GM10248 (cell line): ENCODE data around the gene URAD.

Source experiments
- CTCF ChIA-PET: fragments of 300-600 bp; sonication (Branson Sonifier 250); formaldehyde crosslinking; extraction: SDS; loops from one replicate; lab custom pipeline; 2021; ENCODE audit warnings: antibody characterized with exemption; lab: Yijun Ruan, JAX
- POLR2A ChIA-PET: fragments of 350-650 bp; sonication (Branson Sonifier 250); formaldehyde crosslinking; extraction: SDS; loops from one replicate; lab custom pipeline; 2020; ENCODE audit warnings: antibody characterized with exemption; lab: Yijun Ruan, JAX
- DNase-seq: peaks from one replicate; pipeline ENCODE4 v3.0.0; 2012; ENCODE audit errors: extremely low spot score
- TF ChIP-seq, protein P1 (sequence below): IDR thresholded peaks from 2 replicates; pipeline ENCODE4 v1.5.1; 2012; ENCODE audit warnings: mild to moderate bottlenecking, low read depth; ENCODE audit errors: extremely low read depth, missing control alignments, control extremely low read depth

URAD gene

GRCh38 chr13:27962982-27963381 lies 25.5 kb downstream of the URAD start:
- TF ChIP-seq, protein P1, sequence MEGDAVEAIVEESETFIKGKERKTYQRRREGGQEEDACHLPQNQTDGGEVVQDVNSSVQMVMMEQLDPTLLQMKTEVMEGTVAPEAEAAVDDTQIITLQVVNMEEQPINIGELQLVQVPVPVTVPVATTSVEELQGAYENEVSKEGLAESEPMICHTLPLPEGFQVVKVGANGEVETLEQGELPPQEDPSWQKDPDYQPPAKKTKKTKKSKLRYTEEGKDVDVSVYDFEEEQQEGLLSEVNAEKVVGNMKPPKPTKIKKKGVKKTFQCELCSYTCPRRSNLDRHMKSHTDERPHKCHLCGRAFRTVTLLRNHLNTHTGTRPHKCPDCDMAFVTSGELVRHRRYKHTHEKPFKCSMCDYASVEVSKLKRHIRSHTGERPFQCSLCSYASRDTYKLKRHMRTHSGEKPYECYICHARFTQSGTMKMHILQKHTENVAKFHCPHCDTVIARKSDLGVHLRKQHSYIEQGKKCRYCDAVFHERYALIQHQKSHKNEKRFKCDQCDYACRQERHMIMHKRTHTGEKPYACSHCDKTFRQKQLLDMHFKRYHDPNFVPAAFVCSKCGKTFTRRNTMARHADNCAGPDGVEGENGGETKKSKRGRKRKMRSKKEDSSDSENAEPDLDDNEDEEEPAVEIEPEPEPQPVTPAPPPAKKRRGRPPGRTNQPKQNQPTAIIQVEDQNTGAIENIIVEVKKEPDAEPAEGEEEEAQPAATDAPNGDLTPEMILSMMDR: no peak
- no peak for DNase-seq
- ChIA-PET CTCF (interaction anchor here (1.3 to 7.9 kb wide), 4 partner anchors 8 to 601 kb away, joined by 3 to 70 read pairs (median 19); no protein-coding TSS in a partner anchor), POLR2A (no interaction called here)

DNA sequence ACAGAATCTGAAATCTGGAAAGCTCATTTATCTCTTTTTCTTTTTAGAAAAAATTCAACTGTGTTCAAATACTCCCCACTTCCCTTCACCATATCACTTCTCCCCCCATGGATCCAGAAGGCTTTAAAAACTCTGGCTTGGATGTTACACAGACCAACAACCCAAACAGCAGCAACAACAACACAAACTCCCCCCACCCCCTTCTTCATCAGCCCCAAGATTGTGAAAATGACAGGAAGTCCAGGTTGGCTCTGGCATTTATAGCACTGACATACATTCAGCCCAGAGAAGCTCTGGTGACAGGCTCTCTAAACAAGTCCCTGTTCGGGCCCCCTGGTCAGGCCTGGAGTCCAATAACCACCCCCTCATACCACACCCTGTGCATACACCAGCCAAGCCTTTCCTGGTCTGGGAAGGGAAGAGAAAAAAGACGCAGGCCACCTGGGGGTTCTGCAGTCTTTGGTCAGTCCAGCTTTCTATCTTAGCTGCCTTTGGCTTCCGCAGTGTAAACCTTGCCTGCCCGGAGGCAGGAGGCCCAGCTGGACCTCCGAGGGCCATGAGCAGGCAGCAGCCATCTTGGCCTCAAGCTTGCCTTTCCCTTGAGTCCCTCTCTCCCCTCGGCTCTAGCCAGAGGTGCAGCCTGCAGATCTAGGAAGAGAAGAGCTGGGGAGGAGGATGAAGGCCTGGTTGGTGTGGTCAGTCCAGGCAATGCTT lies 26.2 kb downstream of the URAD start:
- TF ChIP-seq, protein P1: no peak
- DNase-seq: no peak
- CTCF ChIA-PET: interaction anchor here (1.3 to 7.9 kb wide), 5 partner anchors 8 to 604 kb away, joined by 3 to 70 read pairs (median 10); no protein-coding TSS in a partner anchor
- POLR2A ChIA-PET: no interaction called here

DNA sequence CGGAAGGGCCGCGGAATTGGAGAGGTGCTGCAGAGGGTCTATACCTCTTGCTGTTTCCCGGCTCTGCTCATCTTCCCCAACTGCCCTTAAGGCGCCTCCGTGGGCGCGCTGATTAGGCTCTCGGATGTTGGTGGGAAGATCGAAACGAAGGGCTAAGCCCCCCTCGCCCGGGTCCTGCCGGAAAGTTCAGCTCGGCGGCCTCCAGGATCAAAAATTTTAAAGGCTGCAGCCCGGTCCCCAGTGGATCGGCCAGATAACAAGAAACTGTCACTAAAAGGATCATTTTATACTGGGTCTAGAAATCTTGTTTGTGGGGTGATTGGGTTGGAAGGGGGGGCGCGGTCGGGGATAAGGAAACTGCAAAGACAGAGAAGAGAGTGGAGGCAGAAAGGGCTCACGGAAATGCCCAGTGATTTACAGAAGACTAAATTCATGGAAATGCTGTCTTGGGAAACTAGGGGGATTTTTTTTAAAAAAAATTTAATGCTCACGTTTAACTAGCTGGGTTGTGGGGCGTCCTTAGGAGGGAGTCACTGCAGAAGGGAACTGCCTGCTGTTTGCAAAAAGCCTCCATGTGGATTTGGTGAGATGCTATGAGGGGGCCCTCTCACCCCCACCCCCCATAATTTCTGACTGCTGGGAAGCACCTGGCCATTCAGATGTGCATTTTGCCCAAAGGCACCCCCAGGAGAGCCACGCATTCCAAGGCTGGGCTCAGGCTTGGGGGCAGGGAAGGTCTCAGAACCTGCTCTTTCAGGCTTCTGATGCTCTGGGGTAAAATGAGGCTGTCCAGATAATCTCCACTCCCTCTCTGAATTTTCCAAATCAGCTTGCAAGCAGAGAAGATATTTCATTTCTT lies 27.0 kb downstream of the URAD start:
- CTCF ChIA-PET: interaction anchor here (1.3 to 7.9 kb wide), 5 partner anchors 7 to 603 kb away, joined by 3 to 70 read pairs (median 10); no protein-coding TSS in a partner anchor
- POLR2A ChIA-PET: no interaction called here
- DNase-seq: no peak
- TF ChIP-seq, protein P1: no peak

GRCh38 chr13:27960362-27961226 lies 27.9 kb downstream of the URAD start:
- DNase-seq: peak; percentile 72
- ChIA-PET CTCF (interaction anchor here (0.7 to 7.9 kb wide), 7 partner anchors 15 to 602 kb away, joined by 3 to 70 read pairs (median 4); no protein-coding TSS in a partner anchor), POLR2A (no interaction called here)
- TF ChIP-seq, protein P1: peak; percentile 57

- DNase-seq: no peak
- POLR2A ChIA-PET: no interaction called here
- CTCF ChIA-PET: interaction anchor here (0.7 to 7.9 kb wide), 6 partner anchors 14 to 600 kb away, joined by 3 to 70 read pairs (median 4); no protein-coding TSS in a partner anchor
- TF ChIP-seq, protein P1: no peak
Observed at GRCh38 chr13:27959976-27960361, 28.5 kb downstream of the URAD start.
